ENCODE results near the gene RGS11. TPM values are rescaled to one million over a fixed set of nuclear protein-coding genes. Genes with fewer than 3 reads are reported as not detected.

The RGS11 gene
- total RNA-seq, 2 experiments from 2014 or later = not detected

GRCh38 chr16:291539-291938, 15.8 kb upstream of the RGS11 start:
- H3K4me3 Mint-ChIP-seq = no peak overlapping the region
- peaks cover 14% of the 10 kb centered on the region for H3K36me3 Mint-ChIP-seq (ENCODE audit: low read depth)
- no peaks in the 10 kb centered on the region for H3K4me1 Mint-ChIP-seq (ENCODE audit: low read depth)
- no peaks in the 10 kb centered on the region for H3K9me3 Mint-ChIP-seq (ENCODE audit: insufficient read depth)
- no peak for DNase-seq
- no peak for ATAC-seq
- H3K27ac Mint-ChIP-seq = no peak overlapping the region
- no peaks in the 10 kb centered on the region for H3K27me3 Mint-ChIP-seq (ENCODE audit: low read depth)
- CTCF ChIA-PET = no interaction called here
- POLR2A ChIA-PET = no interaction called here

- Mint-ChIP-seq H3K27ac (no peak overlapping the region), H3K36me3 (ENCODE audit: low read depth) (peaks cover 17% of the 10 kb centered on the region), H3K4me1 (ENCODE audit: low read depth) (no peaks in the 10 kb centered on the region), H3K4me3 (no peak overlapping the region), H3K9me3 (ENCODE audit: insufficient read depth) (no peaks in the 10 kb centered on the region), H3K27me3 (ENCODE audit: low read depth) (no peaks in the 10 kb centered on the region)
- ATAC-seq (no peak), DNase-seq (no peak)
- CTCF ChIA-PET = no interaction called here
- POLR2A ChIA-PET = no interaction called here
These were observed 15.1 kb upstream of the RGS11 start for GRCh38 chr16:290681-291405.

DNA sequence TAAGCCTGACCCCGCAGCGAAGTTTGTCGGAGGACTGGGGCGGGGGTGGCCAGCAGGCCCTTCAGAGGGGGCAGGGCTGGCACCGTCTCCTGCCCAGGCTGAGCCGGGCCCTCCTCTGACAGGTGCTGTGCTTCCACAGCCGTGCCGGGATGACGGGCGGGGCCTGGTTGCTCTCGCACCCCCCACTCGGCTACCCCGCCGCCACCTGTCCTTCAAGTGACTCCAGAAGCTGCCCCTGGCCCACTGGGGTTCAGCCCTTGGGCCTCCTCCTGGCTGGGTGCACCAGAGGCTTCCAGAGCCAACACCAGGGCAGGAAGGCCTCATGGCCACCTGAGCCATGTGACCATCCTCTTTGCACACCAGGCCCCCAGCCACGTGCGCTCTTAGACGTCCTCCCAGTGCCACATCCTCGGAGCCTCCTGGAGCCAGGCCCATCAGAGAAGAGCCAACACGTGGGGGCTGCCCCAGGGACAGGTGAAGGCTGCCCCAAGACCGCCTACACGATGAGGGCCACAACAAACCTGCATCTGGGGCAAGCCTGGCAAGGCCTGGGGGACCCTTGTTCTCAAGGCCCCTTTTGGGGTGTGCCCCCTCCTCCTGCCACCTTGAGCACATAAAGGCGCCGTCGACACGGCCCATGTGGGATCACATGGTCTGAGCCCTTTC, 14.4 kb upstream of the RGS11 start:
- ChIA-PET CTCF (no interaction called here), POLR2A (no interaction called here)
- DNase-seq = no peak
- Mint-ChIP-seq H3K4me3 (no peak overlapping the region), H3K27me3 (ENCODE audit: low read depth) (no peaks in the 10 kb centered on the region), H3K36me3 (ENCODE audit: low read depth) (peaks cover 17% of the 10 kb centered on the region), H3K9me3 (ENCODE audit: insufficient read depth) (no peaks in the 10 kb centered on the region), H3K4me1 (ENCODE audit: low read depth) (no peaks in the 10 kb centered on the region), H3K27ac (no peak overlapping the region)
- ATAC-seq = no peak

DNA sequence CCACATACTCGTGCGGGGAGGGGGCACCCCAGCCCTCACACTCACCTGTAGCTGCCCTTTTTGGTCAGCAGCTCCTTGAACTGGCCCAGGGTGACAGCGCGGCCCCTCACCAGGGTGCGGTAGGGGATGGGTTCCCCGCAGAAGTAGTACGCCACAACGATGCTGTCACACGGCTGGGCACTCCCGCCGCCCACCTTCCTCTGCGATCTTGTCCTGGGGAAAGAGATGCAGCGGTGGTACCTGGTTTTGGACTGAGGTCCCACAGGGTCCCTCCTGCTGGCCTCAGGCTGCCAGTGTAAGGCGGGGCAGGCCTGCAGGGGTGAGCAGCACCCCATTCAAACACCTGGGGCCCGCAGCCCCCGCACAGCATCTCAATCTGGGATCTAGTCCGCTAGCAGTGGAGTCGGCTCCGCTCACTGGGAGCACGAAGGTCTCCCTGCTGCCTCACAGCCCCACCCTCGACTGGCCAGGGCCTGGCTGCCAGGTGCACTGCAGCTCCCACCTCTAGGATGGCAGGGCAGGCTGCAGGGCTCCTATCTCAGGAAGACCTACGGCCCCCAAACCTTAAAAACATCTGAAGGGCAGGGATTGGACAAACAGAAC, 13.8 kb upstream of the RGS11 start:
- H3K36me3 Mint-ChIP-seq (ENCODE audit: low read depth) = peaks cover 17% of the 10 kb centered on the region

GRCh38 chr16:287981-288920, 12.5 kb upstream of the RGS11 start:
- CTCF ChIA-PET = no interaction called here
- Mint-ChIP-seq H3K27me3 (ENCODE audit: low read depth) (no peaks in the 10 kb centered on the region), H3K36me3 (ENCODE audit: low read depth) (peaks cover 17% of the 10 kb centered on the region), H3K27ac (no peak overlapping the region), H3K9me3 (ENCODE audit: insufficient read depth) (no peaks in the 10 kb centered on the region), H3K4me1 (ENCODE audit: low read depth) (no peaks in the 10 kb centered on the region), H3K4me3 (no peak overlapping the region)
- POLR2A ChIA-PET = no interaction called here
- ATAC-seq (no peak), DNase-seq (no peak)

More for the DNA sequence above, 13.8 kb upstream of the RGS11 start:
- ChIA-PET POLR2A (no interaction called here), CTCF (no interaction called here)
- no peak for DNase-seq
- no peaks in the 10 kb centered on the region for H3K4me1 Mint-ChIP-seq (ENCODE audit: low read depth)
- H3K4me3 Mint-ChIP-seq = no peak overlapping the region
- no peaks in the 10 kb centered on the region for H3K9me3 Mint-ChIP-seq (ENCODE audit: insufficient read depth)
- ATAC-seq = no peak
- H3K27ac Mint-ChIP-seq = no peak overlapping the region
- H3K27me3 Mint-ChIP-seq (ENCODE audit: low read depth) = no peaks in the 10 kb centered on the region

GRCh38 chr16:287298-287811, 11.6 kb upstream of the RGS11 start:
- H3K9me3 Mint-ChIP-seq (ENCODE audit: insufficient read depth) = no peaks in the 10 kb centered on the region
- ChIA-PET CTCF (no interaction called here), POLR2A (no interaction called here)
- no peak for ATAC-seq
- no peak overlapping the region for H3K27ac Mint-ChIP-seq
- H3K4me3 Mint-ChIP-seq = no peak overlapping the region
- H3K36me3 Mint-ChIP-seq (ENCODE audit: low read depth) = peaks cover 13% of the 10 kb centered on the region
- DNase-seq = no peak
- H3K4me1 Mint-ChIP-seq (ENCODE audit: low read depth) = no peaks in the 10 kb centered on the region
- H3K27me3 Mint-ChIP-seq (ENCODE audit: low read depth) = no peaks in the 10 kb centered on the region

DNA sequence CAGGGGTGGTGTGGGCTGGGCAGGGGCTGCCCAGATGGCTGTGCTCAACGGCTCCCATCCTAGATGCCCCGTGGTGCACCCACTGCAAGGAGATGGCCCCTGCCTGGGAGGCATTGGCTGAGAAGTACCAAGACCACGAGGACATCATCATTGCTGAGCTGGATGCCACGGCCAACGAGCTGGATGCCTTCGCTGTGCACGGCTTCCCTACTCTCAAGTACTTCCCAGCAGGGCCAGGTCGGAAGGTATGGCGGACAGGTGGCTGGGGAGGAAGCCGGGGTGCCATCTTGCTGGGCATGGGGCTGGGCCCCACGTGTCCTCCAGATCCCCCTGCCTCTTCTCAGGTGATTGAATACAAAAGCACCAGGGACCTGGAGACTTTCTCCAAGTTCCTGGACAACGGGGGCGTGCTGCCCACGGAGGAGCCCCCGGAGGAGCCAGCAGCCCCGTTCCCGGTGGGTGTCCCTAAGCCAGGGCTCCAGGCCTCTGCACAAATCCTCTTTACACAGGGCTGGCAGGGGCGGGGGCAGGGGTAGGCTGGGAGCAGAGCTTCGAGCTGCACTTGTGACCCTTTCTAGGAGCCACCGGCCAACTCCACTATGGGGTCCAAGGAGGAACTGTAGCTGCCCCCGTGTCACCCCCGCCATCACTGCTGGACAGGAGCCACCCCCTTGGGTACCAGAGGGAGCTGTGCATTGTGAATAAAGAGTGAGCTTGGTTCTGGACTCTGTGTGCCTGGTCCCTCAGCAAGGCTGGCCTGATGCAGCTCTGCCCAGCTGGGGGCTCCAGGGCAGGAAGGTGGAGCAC, 10.9 kb upstream of the RGS11 start:
- POLR2A ChIA-PET = no interaction called here
- H3K4me3 Mint-ChIP-seq = no peak overlapping the region

GRCh38 chr16:285146-286055, 9.7 kb upstream of the RGS11 start:
- ATAC-seq (no peak), DNase-seq (no peak)
- Mint-ChIP-seq H3K27ac (no peak overlapping the region), H3K4me3 (no peak overlapping the region), H3K4me1 (ENCODE audit: low read depth) (no peaks in the 10 kb centered on the region), H3K36me3 (ENCODE audit: low read depth) (peaks cover 7% of the 10 kb centered on the region), H3K9me3 (ENCODE audit: insufficient read depth) (no peaks in the 10 kb centered on the region), H3K27me3 (ENCODE audit: low read depth) (no peaks in the 10 kb centered on the region)
- CTCF ChIA-PET = no interaction called here
- POLR2A ChIA-PET = no interaction called here

More for the DNA sequence above, 10.9 kb upstream of the RGS11 start:
- Mint-ChIP-seq H3K27ac (no peak overlapping the region), H3K9me3 (ENCODE audit: insufficient read depth) (no peaks in the 10 kb centered on the region), H3K36me3 (ENCODE audit: low read depth) (peaks cover 12% of the 10 kb centered on the region), H3K27me3 (ENCODE audit: low read depth) (no peaks in the 10 kb centered on the region), H3K4me1 (ENCODE audit: low read depth) (no peaks in the 10 kb centered on the region)
- ATAC-seq (no peak), DNase-seq (no peak)
- CTCF ChIA-PET = no interaction called here

- Mint-ChIP-seq H3K27ac (no peak overlapping the region), H3K9me3 (ENCODE audit: insufficient read depth) (no peaks in the 10 kb centered on the region), H3K4me1 (ENCODE audit: low read depth) (no peaks in the 10 kb centered on the region), H3K4me3 (no peak overlapping the region), H3K36me3 (ENCODE audit: low read depth) (peaks cover 7% of the 10 kb centered on the region), H3K27me3 (ENCODE audit: low read depth) (no peaks in the 10 kb centered on the region)
- CTCF ChIA-PET = no interaction called here
- DNase-seq = no peak
- POLR2A ChIA-PET = no interaction called here
- ATAC-seq = no peak
These were observed 8.7 kb upstream of the RGS11 start for GRCh38 chr16:284204-285120.
